GM21619 (cell line): ENCODE results near the gene LRRC38.

Experiments
- ATAC-seq: cut with Tn5 transposase; IDR thresholded peaks from one replicate; pipeline ENCODE4 v1.9.1; 2021; ENCODE audit not compliant: unreplicated experiment

The LRRC38 gene

GRCh38 chr1:13517193-13517812, 3.5 kb upstream of the LRRC38 start:
- no peak for ATAC-seq

GRCh38 chr1:13516606-13517005, 2.8 kb upstream of the LRRC38 start:
- ATAC-seq, result no peak

- no peak for ATAC-seq
Measured at GRCh38 chr1:13514821-13515220, 1.0 kb upstream of the LRRC38 start.

GRCh38 chr1:13513063-13513894, 524 bp downstream of the LRRC38 start:
- ATAC-seq, result no peak

GRCh38 chr1:13512472-13512871, 1.3 kb downstream of the LRRC38 start:
- no peak for ATAC-seq

- no peak for ATAC-seq
Measured at GRCh38 chr1:13510499-13510898, 3.3 kb downstream of the LRRC38 start.

- ATAC-seq, result no peak
Measured at GRCh38 chr1:13507075-13507474, 6.7 kb downstream of the LRRC38 start.

- ATAC-seq, result no peak
Measured at GRCh38 chr1:13505020-13505419, 8.8 kb downstream of the LRRC38 start.

- no peak for ATAC-seq
Measured at GRCh38 chr1:13500806-13501205, 13.0 kb downstream of the LRRC38 start.

- no peak for ATAC-seq
Measured at GRCh38 chr1:13499422-13499821, 14.4 kb downstream of the LRRC38 start.

GRCh38 chr1:13498553-13498952, 15.2 kb downstream of the LRRC38 start:
- no peak for ATAC-seq

- no peak for ATAC-seq
Measured at GRCh38 chr1:13495186-13495585, 18.6 kb downstream of the LRRC38 start.

- ATAC-seq, result no peak
Measured at GRCh38 chr1:13494712-13495111, 19.1 kb downstream of the LRRC38 start.

- no peak for ATAC-seq
Measured at GRCh38 chr1:13494025-13494424, 19.8 kb downstream of the LRRC38 start.

GRCh38 chr1:13492711-13493110, 21.1 kb downstream of the LRRC38 start:
- ATAC-seq, result no peak

GRCh38 chr1:13487957-13488356, 25.8 kb downstream of the LRRC38 start:
- no peak for ATAC-seq

- ATAC-seq, result no peak
Measured at GRCh38 chr1:13487143-13487868, 26.5 kb downstream of the LRRC38 start.

GRCh38 chr1:13483946-13484345, 29.9 kb downstream of the LRRC38 start:
- ATAC-seq, result no peak

GRCh38 chr1:13482600-13482999, 31.2 kb downstream of the LRRC38 start:
- ATAC-seq, result no peak

- no peak for ATAC-seq
Measured at GRCh38 chr1:13479171-13479856, 34.5 kb downstream of the LRRC38 start.

GRCh38 chr1:13478692-13479091, 35.1 kb downstream of the LRRC38 start:
- no peak for ATAC-seq
